ENCODE measurements around the gene SCN2A.
"Not testable (repeated sequence)": the region's sequence is repeated elsewhere in the genome, so short reads cannot be mapped to it uniquely, and the experiment has no call there.

Gene SCN2A

DNA sequence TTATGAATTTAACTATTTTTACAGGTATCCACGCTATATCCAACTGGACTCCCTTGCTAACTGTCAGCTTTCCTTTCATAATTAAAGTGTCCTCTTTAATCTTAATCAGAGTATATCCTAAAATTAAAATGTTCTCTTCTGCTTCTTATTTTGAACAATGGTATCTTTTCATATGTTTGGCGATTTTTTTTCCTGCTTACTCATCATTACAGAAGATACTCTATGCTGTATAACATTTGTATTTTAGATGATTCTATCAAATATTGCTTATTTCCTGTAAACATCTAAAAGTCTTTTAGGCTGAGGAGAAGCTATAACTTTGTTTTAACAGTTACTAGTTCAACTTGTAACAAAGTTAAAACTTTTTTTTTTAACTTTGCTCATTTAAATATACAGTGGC lies 17.4 kb downstream of the SCN2A start:
- no peak for DNase-seq

DNA sequence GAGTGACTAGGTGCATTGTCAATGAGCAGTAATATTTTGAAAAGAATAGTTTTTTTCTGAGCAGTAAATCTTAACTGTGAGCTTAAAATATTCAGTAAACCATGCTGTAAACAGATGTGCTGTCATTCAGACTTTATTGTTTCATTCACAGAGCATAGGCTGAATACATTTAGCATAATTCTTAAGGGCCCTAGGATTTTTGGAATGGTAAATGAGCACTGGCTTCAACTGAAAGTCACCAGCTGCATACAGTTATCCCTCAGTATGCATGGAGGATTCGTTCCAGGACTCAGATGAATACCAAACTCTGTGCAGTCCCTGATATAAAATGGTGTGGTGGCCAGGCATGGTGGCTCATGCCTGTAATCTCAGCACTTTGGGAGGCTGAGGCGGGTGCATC lies 21.1 kb downstream of the SCN2A start:
- DNase-seq = not testable (repeated sequence)

DNA sequence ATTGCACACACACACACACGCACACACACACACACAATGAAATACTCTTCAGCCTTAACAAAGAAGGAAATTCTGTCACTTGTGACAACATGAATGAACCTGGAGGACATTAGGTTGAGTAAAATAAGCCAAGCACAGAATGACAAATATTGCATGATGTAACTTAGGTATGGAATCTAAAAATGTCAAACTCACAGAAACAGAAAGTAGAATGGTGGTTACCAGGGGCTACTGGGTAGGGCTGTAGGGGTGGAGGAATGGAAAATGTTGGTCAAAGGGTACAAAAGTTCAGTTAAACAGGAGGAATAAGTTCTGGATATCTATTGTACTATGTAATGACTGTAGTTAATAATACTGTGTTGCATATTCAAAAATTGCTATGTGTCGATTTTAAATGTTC lies 29.5 kb downstream of the SCN2A start:
- DNase-seq = no peak

DNA sequence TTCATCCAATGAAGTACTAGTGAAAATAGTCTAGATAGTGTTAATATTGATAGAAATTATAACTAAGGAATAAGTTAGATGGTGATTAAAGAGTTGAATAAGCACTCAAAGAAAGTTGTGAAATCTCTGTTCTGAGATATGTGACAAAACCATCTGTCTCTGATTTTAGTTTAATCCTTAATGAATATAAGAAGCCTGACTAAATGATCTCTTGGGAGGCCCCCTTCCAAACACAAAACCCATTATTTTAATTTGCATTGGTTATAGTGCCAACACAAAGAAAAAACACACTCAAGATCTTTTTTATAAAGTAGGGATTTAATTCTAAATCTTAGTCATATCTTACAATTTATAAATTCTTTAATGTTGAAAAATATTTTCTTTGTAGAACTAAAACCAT lies 34.0 kb downstream of the SCN2A start:
- no peak for DNase-seq

DNA sequence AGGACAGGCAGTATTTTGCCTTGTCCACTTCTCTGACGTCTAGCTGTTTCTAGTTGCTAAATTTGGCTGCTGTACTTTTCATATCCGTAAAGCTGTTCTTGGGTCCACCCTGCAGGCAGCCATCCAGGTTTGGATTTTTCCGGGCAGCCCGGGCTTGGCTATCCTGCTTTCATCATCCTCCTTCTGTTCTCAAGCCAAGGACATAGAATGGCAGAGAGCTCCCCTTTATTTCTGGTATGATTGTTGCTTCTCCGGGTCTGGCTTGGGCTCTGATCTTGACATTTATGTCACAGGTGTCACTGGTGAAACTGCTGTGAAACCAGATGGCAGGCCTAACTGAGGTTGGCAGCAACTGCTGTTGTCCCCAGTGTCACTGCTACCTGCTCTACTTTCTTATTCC lies 35.5 kb downstream of the SCN2A start:
- no peak for DNase-seq

DNA sequence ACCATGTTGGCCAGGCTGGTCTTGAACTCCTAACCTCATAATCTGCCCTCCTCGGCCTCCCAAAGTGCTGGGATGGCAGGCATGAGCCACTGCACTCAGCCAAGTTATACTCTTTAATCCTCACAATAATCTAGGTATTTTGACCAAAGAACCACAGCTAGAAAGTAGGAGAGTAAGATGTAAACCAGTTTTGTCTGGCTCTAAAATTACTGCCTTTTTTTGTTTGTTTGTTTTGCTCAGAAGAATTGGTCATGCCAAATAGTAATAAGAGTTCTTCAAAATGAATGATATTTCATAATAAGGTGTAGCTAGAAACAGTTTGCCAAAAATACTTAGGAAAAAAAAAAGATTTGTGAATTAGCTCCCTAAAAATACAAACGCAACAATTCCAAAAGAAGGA lies 36.7 kb downstream of the SCN2A start:
- DNase-seq = no peak

DNA sequence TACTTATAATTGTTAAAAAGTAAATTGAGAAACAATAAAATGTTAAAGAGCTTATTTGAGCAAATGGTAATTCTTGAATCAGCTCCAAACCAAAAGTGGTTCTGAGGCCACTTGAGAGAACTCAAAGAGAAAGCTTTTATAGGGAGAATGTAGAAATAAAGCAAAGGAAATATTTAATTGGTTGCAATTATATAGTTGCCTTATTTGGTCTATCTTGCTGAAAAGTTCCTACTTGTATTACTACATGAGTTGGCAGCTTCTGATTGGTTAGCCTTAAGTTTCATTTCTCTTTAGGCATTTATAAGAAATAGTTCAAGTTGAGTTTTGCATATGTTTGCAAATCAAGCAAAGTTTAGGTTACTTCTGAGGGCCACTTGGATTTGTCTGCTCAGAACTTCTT lies 38.1 kb downstream of the SCN2A start:
- no peak for DNase-seq

DNA sequence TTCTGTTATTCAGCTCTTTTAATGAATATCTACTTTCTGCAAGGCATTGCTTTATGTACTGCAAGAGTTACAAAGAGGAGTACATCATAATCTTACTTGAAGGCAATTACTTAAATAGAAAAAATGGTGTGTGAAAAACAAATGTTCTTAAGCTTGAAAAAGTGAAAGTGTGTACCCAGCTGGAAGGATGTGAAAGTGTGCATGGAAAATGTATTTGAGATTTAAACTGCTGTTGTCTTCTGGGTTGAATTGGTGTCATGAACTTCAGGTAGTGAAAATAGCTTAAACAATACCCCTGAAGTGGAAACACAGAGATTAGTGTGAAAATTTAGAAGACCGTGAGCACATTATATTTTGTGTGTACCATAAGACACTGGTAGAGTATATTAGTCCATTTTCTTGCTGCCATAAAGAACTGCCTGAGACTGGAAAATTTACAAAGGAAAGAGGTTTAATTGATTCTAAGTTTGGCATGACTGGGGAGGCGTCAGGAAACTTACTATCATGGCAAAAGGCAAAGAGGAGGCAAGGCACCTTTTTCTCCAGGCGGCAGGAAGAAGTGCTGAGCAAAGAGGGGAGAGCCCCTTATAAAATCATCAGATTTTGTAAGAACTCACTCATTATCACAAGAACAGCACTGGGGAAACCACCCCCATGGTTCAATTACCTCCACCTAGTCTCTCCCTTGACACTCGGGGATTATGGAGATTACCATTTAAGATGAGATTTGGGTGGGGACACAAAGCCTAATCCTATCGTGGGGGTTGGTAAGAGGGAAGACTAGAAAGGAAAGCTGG lies 38.8 kb downstream of the SCN2A start:
- DNase-seq = no peak

DNA sequence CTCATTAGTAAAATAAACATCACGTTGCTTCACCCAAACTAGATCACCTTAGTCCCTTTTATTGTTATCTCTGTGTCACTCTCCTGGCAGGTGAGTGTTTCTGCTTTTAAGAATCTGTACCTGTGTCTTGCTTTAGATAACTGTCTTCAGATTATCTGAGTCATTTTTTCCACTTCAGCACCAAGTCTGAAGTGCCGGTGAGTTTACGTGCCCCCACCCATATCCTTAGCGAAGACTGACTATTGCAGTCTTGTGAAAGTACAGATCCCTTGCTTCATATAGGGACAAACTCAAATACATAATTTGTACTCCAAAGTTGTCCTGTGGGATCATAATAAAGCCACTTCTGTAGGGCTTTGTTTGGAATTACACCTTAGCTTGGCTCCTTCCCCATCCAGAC lies 41.1 kb downstream of the SCN2A start:
- no peak for DNase-seq

DNA sequence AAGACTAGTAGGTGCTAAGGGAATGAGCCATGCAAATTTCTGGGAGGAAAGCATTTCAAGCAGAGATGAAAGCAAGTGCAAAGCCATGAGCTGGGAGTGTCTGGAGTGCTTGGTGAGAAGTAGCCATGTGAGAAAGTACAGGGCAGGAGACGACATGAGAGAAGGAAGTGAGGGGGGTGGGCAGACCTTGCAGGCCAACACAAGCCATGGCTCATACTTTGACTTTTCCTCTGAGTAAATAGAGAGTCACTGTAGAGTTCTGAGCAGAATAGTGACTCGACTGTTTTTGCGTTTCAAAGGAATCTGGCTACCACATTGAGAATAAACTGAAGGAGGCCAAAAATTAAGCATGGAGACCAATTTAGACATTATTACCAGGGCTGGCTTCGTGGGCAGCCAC lies 42.2 kb downstream of the SCN2A start:
- DNase-seq = no peak

DNA sequence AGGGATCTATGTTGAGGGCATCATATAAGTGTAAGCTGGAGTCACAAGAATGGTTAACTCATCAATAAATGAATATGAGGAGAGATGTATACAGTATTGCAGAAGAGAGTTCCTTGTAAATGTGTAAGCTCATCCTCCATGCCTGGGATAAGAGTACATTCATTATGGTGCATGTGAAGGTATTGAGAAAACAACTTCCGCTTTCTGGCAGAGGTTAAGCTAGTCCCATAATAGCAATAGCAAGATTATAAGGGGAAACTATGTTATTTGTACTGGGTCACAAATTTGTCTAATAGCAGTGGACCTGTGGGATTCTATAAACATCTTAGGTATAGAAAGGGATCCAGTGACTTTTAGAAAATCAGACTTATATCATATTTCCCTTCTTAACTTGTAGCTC lies 44.1 kb downstream of the SCN2A start:
- no peak for DNase-seq

DNA sequence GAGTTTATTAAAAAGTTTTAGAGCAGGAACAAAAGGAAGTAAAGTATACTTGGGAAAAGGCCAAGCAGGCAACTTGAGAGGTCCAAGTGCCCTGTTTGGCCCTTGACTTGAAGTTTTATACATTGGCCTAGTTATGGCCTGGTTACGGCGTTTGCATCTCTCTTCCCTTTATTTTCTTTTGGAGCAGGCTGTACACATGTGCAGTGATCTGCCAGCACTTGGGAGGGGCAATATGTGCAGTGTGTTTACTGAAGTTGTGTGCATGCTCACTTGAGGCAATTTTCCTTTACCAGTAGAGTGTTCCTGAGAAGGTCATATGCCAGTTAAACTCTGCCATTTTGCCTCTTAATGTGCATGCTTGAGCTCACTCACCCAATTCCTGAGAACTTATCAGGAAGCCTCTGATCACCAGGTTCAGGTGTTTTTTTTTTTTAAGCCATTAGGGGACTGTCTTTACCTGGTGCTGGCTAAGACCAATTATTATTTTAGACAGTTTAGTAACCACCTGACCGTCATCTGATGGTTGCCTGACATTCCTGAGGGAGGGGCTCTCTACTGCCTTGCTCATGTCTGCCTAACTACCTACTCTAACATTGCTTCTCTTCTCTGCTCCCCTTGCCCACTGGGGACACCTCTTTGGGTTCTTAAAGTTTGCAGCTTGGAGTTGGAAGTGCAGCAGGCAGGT lies 48.0 kb downstream of the SCN2A start:
- no peak for DNase-seq

DNA sequence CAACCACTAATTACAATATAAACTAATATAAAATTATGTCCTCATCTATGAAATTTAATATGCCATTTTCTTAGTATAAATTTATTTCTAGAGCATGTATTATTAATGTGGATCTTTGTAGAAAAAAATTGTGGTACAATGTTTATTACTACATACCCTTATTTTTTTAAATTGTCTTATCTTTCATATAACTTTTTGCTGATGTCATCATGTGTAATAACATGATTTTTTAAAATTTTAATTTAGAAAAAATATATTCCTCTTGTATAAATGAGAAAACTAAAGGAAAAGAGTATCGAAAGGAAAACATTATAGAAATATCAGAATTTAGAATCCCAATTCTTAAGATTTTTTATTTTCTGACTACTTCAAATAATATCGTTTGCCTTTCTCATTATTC lies 49.9 kb downstream of the SCN2A start:
- no peak for DNase-seq

DNA sequence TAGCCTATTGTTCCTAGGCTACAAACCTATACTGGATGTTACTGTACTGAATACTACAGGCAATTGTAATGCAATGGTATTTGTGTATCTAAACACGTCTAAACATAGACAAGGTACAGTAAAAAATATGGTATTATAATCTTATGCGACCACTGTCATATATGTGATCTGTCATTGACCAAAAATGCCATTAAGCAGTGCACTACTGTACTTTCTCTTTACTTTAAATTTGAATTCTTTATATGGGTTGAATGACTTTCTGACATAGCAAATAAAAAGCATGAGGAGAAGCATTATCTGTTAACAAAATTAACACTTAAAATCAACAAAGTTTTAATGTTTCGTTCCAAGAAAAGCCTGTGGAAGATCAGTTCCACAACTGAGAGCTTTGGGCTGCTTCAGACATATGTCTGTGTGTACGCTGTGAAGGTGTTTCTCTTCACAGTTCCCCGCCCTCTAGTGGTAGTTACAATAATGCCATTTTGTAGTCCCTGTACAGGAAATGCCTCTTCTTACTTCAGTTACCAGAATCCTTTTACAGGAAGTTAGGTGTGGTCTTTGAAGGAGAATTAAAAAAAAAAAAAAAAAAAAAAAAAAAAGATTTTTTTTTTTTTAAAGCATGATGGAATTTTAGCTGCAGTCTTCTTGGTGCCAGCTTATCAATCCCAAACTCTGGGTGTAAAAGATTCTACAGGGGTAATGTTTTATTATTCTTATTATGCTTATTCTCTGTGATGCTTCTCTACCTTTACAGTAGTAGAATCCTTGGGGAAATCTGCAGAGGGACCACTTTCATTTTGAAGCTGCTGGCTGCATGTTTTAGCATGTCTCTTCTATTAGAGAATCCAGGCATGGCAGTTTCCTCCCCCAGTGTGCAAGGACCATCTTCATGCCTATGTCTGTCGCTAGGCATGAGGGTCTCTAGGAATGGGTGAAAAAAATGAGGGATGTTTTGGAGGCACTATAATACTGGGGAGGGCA lies 54.5 kb downstream of the SCN2A start:
- DNase-seq = no peak

DNA sequence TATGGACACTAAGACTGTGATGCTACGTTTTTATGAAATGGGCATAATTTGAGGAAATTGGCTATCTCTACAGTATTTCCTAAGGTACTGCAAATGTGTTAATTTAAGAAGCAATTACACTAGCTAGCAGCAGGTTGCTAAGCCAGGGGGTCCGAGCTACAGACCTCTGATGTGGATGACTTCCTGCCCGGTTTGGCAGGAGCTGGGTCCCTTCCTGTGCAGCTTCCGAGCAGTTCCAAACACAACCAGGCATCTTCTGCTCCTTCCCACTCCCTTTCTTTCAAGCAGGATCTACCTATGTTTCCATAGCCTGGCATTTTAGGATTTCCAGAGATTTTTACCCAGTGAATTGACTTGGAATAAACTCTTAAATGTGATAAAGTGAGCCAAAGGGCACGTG lies 55.7 kb downstream of the SCN2A start:
- DNase-seq = no peak

DNA sequence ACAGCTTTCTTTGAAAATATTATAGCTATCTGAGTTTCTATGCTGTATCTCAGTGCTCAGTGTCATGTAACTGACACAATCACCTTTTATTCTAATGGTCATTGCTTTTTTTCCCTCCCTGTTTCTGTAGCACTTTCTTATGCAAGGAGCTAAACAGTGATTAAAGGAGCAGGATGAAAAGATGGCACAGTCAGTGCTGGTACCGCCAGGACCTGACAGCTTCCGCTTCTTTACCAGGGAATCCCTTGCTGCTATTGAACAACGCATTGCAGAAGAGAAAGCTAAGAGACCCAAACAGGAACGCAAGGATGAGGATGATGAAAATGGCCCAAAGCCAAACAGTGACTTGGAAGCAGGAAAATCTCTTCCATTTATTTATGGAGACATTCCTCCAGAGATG lies 56.4 kb downstream of the SCN2A start:
- DNase-seq = no peak

DNA sequence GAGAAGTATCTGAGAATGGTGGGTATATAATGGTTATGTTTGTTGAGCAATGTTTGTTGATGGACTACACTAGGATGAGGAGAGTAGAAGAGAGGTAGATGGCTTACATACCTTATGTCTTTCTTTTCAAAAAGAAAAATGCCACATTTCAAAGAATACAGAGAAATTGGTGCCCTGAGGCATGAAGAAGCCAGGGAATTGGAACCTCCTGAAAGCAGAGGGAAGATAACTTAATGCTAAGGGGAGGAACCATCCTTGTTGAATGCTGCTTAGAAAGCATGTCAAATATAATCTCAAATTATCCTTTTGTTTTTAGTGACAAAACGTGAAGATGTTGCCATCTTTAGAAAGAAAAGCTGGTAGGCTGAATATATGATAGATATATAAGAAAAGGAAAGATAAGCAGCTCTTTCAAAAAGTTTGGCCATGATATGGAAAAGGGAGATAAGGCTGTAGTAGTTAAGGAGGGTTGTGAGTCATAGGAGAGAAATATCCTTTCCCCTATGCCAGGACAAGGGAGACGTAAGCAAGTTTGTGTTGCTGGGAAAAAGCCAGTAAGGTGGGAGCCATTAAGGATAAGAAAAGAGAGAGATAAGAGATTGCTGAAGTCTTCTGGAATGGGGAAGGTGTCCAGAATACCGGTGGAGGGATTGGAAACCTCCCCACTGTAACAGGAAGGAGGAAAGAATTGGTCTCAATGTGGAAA lies 66.3 kb downstream of the SCN2A start:
- DNase-seq = no peak

DNA sequence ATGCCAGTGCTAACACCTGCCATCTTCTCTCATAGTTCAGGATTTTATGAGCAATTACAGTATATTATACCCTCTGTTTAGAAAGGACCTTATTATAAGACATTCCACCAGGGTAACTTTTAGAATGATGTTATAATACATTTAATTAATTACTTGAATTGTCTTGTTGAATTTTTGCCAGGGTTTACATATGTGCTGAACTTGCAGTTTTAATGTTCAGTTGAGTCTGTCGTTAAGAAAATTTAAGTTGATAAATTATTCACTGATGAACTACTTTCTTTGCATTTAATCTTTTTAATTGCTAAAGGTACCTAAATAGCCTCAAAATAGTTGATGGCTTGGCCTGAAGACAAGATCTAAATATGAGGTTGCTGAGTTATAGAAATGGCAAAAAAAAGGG lies 68.1 kb downstream of the SCN2A start:
- DNase-seq = no peak

DNA sequence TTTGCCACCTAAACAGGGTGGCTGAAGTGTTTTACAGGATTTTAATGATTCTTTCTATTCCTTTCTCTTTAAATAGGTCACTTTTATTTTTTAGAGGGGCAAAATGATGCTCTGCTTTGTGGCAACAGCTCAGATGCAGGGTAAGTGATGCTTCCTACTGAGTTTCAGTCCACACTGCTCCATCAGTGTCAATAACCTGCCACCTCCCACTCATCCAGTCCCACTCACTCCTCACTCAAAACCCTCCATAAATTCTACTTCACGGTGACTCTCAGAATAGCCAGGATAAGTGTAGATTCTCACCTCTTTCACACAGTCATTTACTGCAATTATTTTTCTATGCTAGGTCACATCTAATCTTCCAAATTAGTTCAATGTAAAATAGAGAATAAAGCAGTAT lies 72.7 kb downstream of the SCN2A start:
- DNase-seq = no peak

DNA sequence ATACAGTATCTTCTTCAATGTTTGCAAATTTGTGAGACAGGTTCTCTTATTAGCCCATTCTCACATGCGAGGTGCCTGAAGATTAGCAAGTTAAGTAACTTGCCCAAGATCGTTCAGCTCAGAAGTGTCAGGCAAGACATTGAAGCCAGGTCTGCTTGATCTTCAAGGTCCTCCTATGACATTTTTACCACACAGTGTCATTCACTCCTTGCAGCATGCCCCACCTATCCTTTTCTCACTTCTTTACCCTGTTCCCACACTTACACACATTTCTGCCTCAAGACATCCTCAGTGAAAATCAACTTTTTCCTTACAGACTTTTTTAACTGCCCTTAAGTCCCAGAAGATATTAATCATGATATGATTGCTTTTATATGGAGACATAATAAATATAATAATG lies 73.8 kb downstream of the SCN2A start:
- no peak for DNase-seq

DNA sequence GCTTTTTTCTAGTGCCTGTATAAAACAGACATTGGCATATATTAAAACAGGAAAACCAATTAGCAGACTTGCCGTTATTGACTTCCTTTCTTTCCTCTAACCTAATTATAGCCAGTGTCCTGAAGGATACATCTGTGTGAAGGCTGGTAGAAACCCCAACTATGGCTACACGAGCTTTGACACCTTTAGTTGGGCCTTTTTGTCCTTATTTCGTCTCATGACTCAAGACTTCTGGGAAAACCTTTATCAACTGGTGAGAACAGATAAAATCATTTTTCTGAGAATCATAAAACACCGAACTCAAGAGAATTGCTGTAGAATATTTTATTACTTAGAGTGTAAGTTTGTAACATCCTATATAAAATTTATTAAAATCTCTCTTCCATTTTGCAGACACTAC lies 74.3 kb downstream of the SCN2A start:
- no peak for DNase-seq

DNA sequence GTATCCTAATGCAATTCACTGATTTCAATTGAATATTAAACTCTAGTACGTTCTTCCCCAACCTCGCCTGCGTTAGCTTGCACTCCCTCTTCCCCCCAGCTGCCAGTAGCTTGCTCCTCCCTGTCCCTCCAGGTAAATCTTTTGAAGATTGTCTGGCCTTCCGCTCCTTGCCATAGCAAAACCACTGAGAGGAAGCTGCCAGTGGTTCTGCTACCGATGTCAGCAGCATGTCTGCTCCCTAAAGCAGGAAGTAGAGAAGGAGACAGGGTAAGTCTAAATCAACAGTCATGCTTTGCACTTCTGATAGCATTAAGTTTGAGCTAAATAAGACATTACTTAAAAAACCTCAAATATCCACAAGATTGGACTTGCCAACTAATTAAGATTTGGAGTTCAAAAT lies 89.1 kb downstream of the SCN2A start:
- no peak for DNase-seq

DNA sequence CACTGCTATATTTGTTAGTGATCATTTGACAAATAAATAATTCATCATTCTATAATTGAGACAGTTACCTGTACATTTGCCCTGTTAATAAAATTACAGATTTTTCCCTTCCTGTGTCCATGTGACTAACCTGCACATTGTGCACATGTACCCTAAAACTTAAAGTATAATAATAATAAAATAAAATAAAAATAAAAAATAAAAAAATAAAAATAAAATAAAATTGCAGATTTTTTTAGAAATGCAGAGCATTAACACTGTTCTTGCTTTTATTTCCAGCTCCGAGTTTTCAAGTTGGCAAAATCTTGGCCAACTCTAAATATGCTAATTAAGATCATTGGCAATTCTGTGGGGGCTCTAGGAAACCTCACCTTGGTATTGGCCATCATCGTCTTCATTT lies 105.1 kb downstream of the SCN2A start:
- DNase-seq = not testable (repeated sequence)
